Kidney (tissue), 14 donors: ENCODE measurements around the gene CCBE1. TPM values are rescaled to one million over a fixed set of nuclear protein-coding genes. Genes with fewer than 3 reads are reported as not detected.
A peak's percentile ranks its signal among the peaks of the same experiment; 100 is the strongest.

Source experiments
- DNase-seq, 5 donors: peaks; one replicate each; pipeline ENCODE4 v3.0.0-alpha.2; 2013 to 2020
- FAIRE-seq: peaks from 2 replicates; lab custom pipeline; 2012; peaks lifted over from hg19 to GRCh38; lab: Jason Lieb, UNC
- H3K27ac ChIP-seq, 2 donors: one replicate each; pipeline ENCODE4 v1.7.0; 2013; ENCODE audit warnings: low read depth in 2 of 2, low read length in 2 of 2, inconsistent platforms in 1 of 2
- H3K27me3 ChIP-seq: one replicate; pipeline ENCODE4 v1.7.1; 2013; ENCODE audit warnings: low read length, inconsistent platforms; ENCODE audit not compliant: control insufficient read depth, insufficient read depth
- H3K36me3 ChIP-seq, 3 donors: one replicate each; pipeline versions ENCODE4 v1.7.0 to v1.7.1; 2013; ENCODE audit warnings: low read length in 3 of 3, control low read depth in 1 of 3, inconsistent platforms in 1 of 3; ENCODE audit not compliant: insufficient read depth in 3 of 3, control insufficient read depth in 2 of 3
- H3K4me1 ChIP-seq, 3 donors: one replicate each; pipeline versions ENCODE4 v1.7.0 to v1.7.1; 2013; ENCODE audit warnings: low read length in 3 of 3, inconsistent platforms in 1 of 3, low read depth in 1 of 3; ENCODE audit not compliant: control insufficient read depth in 2 of 3, insufficient read depth in 2 of 3
- H3K4me3 ChIP-seq, 3 donors: one replicate each; pipeline versions ENCODE4 v1.7.0 to v1.8.1; 2013; ENCODE audit warnings: low read length in 3 of 3, control low read depth in 1 of 3, inconsistent platforms in 1 of 3
- H3K9ac ChIP-seq, 3 donors: one replicate each; pipeline versions ENCODE4 v1.7.0 to v1.7.1; 2013; ENCODE audit warnings: low read length in 3 of 3, control low read depth in 1 of 3, inconsistent platforms in 1 of 3
- H3K9me3 ChIP-seq, 3 donors: one replicate each; pipeline versions ENCODE4 v1.7.0 to v1.7.1; 2013; ENCODE audit warnings: low read length in 3 of 3, control low read depth in 1 of 3, inconsistent platforms in 1 of 3; ENCODE audit not compliant: control insufficient read depth in 2 of 3, insufficient read depth in 1 of 3
- intact Hi-C: fragments of 100-400 bp; cut with DNase I; formaldehyde crosslinking; loops from one replicate; pipeline ENCODE4 v1.11.1; 2022
- polyA plus RNA-seq: library from polyadenylated mRNA; stranded (reverse); fragments of 350-450 nt; fragmentation: Illumina TruSeq; extraction: RNeasy Lipid Tissue Mini Kit (QIAGEN cat#74804); gene quantifications from one replicate; pipeline ENCODE4 v1.2.3, GENCODE V29; 2014; ENCODE audit warnings: low read depth, low replicate concordance; ENCODE audit not compliant: insufficient read depth
- total RNA-seq: library from RNA; stranded (reverse); fragmentation: NEBNext Ultra II Directional; extraction: Animal tissue kit (Norgen Biotek cat#: 25700); gene quantifications from one replicate; pipeline ENCODE4 v1.2.1, GENCODE V29; 2021
- TF ChIP-seq, protein P1 (sequence below): IDR thresholded peaks from 3 replicates; pipeline ENCODE4 v1.5.1; 2012; ENCODE audit warnings: mild to moderate bottlenecking, moderate library complexity, borderline replicate concordance; ENCODE audit not compliant: insufficient read depth; ENCODE audit errors: extremely low read depth
- donor health status: control.
- donor health status: control.
- donor health status: control.
- donor health status: control.
- donor health status: control.
- donor health status: DM: yes; HTN: yes; CAD: no.
- donor health status: Normal renal cell carcinoma (clear cell type).

Gene CCBE1
- total and polyA plus RNA-seq, 2 donors from 2014 or later, result 1.8 to 2.2 TPM

DNA sequence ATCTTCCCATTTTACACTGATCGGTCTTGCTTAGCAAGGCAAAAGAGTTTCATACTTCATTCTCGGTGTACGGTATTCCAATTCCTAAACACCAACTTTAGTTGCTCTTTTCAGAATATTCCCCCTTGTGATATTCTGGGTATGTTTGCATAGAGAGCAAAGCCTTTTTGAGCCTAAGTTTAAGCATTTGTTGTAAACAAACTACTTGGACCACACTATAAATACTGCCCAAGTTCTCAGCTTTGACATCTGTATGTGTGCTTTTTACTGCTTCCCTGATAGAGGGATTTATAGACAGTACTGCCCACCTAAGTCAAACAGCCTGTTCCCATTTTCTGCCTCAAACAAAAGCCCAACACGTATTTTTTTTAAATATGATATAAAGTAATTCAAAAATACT, 36.9 kb downstream of the CCBE1 start:
- Histone ChIP-seq H3K36me3 (no peaks in the 10 kb centered on the region), H3K9ac (no peak overlapping the region), H3K4me1 (peaks cover 0 to 17% (median 3%) of the 10 kb centered on the region in 3 donors), H3K4me3 (no peak overlapping the region), H3K27me3 (no peaks in the 10 kb centered on the region), H3K27ac (no peak overlapping the region), H3K9me3 (no peaks in the 10 kb centered on the region)
- TF ChIP-seq, protein P1, sequence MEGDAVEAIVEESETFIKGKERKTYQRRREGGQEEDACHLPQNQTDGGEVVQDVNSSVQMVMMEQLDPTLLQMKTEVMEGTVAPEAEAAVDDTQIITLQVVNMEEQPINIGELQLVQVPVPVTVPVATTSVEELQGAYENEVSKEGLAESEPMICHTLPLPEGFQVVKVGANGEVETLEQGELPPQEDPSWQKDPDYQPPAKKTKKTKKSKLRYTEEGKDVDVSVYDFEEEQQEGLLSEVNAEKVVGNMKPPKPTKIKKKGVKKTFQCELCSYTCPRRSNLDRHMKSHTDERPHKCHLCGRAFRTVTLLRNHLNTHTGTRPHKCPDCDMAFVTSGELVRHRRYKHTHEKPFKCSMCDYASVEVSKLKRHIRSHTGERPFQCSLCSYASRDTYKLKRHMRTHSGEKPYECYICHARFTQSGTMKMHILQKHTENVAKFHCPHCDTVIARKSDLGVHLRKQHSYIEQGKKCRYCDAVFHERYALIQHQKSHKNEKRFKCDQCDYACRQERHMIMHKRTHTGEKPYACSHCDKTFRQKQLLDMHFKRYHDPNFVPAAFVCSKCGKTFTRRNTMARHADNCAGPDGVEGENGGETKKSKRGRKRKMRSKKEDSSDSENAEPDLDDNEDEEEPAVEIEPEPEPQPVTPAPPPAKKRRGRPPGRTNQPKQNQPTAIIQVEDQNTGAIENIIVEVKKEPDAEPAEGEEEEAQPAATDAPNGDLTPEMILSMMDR, result no peak
- intact Hi-C loops, result no loop called here
- DNase-seq, result no peak
- no peak for FAIRE-seq

DNA sequence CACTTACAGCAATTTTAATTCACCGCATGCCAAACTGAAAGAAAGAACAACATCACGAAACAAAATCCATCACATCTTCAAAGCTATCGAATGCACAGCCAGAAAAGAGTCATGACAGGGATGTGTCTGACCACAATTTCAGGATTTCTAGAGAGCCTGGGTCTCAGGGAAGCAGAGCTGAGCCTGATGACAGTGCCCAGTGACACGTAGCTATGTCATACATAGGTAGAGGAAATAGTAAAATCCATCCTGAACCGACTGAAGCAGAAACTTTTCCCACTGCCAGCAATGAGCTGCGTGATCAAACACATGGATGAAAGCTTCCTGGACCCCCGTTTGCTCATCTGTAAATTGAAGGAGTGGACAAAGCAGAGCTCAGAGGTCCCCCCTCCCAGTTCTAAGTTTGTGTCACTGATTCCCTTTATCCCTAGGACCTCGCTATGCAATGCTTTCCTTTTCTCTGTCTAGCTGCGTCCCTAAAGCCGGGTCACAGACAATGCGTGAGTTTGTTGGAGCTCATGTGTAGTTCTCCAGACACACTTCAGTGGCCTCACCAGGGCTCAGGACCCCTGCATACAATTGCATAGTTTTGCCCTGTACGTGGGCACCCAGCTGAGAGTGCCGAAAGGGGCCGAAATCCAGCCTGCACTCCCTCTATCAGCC, 37.6 kb downstream of the CCBE1 start:
- DNase-seq (peak in 1 of 5 donors; percentile 53), FAIRE-seq (no peak)
- Histone ChIP-seq H3K4me3 (peak overlapping the region in 2 of 3 donors; percentile 21 to 32), H3K27ac (no peak overlapping the region), H3K36me3 (no peaks in the 10 kb centered on the region), H3K9ac (no peak overlapping the region), H3K27me3 (no peaks in the 10 kb centered on the region), H3K9me3 (no peaks in the 10 kb centered on the region), H3K4me1 (peaks cover 0 to 17% (median 3%) of the 10 kb centered on the region in 3 donors)
- TF ChIP-seq, protein P1, result no peak
- intact Hi-C loops, result no loop called here

DNA sequence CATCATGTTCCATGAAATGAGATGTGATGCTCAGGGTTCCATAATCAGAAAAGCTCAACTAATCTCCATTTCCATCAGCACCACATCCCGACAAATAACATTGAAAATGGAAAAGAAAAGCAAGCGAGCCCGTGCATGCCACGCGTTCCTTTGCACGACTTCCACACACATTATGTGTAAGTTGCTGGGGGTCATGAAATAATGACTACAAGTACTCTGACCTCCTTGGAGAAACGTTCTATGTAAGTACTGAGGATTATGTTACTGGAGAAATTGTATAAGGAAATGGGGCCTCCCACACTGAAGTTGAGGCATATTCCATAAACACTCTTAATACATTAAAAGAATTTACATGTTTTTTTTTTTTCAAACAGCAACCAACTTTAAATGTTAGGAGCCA, 38.3 kb downstream of the CCBE1 start:
- Histone ChIP-seq H3K9ac (no peak overlapping the region), H3K9me3 (no peaks in the 10 kb centered on the region), H3K4me3 (peak overlapping the region in 1 of 3 donors; percentile 21), H3K27ac (no peak overlapping the region), H3K4me1 (peaks cover 0 to 14% (median 3%) of the 10 kb centered on the region in 3 donors), H3K27me3 (no peaks in the 10 kb centered on the region), H3K36me3 (no peaks in the 10 kb centered on the region)
- no peak for FAIRE-seq
- intact Hi-C loops, result no loop called here
- TF ChIP-seq, protein P1, result no peak
- DNase-seq, result no peak

DNA sequence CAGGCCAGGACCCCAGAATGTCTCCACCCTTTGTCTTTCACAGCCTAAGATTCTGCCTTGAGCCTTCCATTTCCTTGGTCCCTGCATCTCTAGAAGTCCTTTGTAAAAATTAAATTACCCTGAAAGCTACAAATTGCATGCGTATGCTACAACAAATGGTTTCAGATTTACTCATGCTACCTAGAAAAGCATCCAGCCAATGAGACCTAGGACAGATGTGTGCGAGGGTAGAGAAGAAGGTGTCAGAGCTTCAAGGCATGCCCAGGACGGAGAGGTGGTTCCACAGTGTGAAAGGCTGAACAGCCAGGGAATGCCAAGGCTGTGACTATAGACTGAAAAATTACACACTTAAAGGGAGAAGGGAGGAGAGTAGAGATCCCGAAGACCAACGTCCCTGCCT, 40.2 kb downstream of the CCBE1 start:
- Histone ChIP-seq H3K9ac (no peak overlapping the region), H3K4me3 (no peak overlapping the region), H3K9me3 (no peaks in the 10 kb centered on the region), H3K27ac (no peak overlapping the region), H3K27me3 (no peaks in the 10 kb centered on the region), H3K4me1 (peaks cover 0 to 9% (median 3%) of the 10 kb centered on the region in 3 donors), H3K36me3 (no peaks in the 10 kb centered on the region)
- TF ChIP-seq, protein P1, result no peak
- intact Hi-C loops, result no loop called here
- DNase-seq, result no peak
- no peak for FAIRE-seq
